ENCODE measurements around the gene MED13L.

The MED13L gene

DNA sequence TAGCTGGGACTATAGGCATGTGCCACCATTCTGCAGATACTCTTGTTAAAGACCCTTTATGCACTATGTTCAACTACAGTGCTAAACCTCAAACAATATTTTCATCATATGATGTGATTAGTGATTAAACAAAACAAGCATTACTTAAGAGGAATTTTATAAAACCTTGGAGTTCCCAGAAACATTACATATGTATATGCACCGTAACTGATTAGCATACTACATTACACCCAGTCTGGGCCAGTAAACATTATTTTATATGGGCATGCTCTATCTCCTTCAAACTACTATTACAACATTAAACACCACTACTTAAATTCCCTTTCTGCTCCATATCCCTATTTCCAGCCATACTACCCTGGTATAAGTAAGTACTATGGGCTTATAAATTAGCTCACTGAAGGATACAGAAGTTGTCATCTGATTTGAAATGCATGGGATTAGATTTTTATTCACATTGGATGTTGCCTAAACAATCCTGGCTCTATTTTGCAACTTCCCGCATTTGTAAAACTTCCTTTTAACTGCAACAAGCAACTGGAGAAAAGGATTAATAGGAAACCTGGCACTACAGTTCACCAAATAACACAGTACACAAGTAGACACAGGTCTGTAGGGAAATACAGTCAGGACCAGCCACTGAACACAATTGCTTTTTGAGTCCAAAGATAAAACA is 205.8 kb downstream of the MED13L start:
- TF ChIP-seq, protein P1, sequence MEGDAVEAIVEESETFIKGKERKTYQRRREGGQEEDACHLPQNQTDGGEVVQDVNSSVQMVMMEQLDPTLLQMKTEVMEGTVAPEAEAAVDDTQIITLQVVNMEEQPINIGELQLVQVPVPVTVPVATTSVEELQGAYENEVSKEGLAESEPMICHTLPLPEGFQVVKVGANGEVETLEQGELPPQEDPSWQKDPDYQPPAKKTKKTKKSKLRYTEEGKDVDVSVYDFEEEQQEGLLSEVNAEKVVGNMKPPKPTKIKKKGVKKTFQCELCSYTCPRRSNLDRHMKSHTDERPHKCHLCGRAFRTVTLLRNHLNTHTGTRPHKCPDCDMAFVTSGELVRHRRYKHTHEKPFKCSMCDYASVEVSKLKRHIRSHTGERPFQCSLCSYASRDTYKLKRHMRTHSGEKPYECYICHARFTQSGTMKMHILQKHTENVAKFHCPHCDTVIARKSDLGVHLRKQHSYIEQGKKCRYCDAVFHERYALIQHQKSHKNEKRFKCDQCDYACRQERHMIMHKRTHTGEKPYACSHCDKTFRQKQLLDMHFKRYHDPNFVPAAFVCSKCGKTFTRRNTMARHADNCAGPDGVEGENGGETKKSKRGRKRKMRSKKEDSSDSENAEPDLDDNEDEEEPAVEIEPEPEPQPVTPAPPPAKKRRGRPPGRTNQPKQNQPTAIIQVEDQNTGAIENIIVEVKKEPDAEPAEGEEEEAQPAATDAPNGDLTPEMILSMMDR (IDR thresholded peaks at IDR 0.05; ENCODE audit: insufficient read depth, missing control alignments): no peak
- DNase-seq (ENCODE audit: insufficient read length, low spot score) (no peak), FAIRE-seq (no peak)

DNA sequence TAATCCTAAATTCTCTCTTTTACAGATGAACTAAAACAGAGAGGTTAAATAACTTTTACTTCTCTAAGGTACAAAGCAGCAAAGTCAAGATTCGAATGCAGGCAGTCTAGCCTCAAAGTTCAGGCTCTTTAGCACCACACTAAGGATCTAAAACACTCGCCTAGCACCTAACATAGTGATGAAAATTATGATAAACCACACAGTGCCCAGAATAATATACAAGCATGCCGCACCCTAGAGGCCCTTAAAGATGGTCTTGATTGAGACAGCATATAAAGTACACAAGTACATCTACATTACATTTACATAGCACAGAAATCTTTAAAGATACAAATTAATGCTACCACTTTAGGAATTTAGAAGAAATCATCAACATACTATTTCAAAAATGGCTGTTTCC is 207.0 kb downstream of the MED13L start:
- FAIRE-seq (no peak), DNase-seq (ENCODE audit: insufficient read length, low spot score) (no peak)
- TF ChIP-seq, protein P1 (IDR thresholded peaks at IDR 0.05; ENCODE audit: insufficient read depth, missing control alignments): no peak

DNA sequence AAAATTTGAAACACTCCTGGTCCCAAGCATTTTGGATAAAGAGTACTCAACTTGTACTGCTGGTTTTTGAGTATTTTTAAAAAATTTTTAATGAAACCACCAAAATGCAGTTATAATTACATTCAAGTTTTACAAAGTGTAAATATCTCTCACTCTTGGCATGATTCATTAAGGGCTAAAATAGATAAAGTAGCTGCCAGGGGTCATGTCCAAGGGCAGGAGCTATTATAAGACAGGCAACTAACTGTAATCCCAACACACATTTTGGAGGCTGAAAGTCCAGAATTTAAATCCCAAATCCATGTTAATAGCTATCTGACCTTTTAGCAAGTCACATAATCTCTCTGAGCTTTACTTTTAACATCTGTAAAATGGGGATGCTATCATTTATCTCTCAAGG is 207.6 kb downstream of the MED13L start:
- FAIRE-seq (peak; percentile 44), DNase-seq (ENCODE audit: insufficient read length, low spot score) (no peak)
- TF ChIP-seq, protein P1 (IDR thresholded peaks at IDR 0.05; ENCODE audit: insufficient read depth, missing control alignments): no peak

DNA sequence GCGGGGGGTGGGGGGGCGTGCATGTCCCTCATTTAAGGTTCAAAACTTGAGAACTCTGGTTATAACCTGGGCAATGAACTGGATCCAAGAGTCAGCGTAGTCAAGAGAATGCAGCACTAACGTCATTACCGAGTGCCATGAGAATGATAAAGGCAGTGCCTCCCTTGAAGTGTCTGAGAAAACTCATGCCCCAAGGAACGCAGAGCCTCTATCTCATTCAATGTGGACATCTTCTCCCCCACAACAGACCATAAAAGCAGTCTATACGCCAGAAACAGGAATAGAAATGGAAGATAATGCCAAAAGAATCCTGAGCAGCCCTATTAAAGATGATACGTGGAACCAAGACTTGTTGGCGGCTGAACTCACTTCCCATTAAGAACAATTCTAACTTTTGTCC is 208.6 kb downstream of the MED13L start:
- FAIRE-seq (no peak), DNase-seq (ENCODE audit: insufficient read length, low spot score) (no peak)
- TF ChIP-seq, protein P1 (IDR thresholded peaks at IDR 0.05; ENCODE audit: insufficient read depth, missing control alignments): no peak

DNA sequence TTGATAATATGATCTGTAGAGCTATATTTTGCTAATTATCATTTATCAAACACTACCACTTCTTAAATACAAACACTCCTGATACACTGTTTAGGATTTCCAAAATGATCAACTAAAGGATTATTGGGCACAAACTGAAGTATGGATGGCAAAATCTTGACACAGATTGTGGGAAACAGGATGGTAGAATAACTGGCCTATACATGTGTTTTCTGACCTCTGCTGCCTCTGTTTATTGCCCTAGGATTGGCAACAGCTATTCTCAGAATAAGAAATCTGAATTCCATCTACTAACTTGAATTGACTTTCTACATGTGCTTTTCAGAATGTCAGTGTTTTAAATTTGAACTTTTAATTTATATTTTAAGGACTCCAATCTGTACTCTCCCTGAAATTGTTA is 209.1 kb downstream of the MED13L start:
- TF ChIP-seq, protein P1 (IDR thresholded peaks at IDR 0.05; ENCODE audit: insufficient read depth, missing control alignments): no peak
- no peak for DNase-seq (ENCODE audit: insufficient read length, low spot score)
- FAIRE-seq: no peak

DNA sequence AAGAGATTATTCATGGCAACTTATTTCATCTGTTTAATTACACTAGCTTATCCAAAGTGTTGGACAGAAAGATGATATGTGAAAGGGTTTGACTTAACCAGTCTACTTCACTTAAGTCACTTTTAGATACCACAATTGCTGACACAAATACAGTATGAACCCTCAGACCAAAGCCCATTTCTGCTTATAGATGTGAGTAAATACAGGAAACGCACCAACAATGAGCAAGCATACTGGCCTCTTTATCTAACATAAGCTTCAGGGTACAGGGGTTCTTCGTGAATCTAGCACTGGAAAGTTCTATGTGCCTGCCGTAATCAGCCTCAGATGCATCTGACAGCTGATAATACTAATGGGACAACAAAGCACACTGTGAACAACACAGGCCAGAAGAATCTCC is 209.6 kb downstream of the MED13L start:
- no peak for FAIRE-seq
- TF ChIP-seq, protein P1 (IDR thresholded peaks at IDR 0.05; ENCODE audit: insufficient read depth, missing control alignments): no peak
- no peak for DNase-seq (ENCODE audit: insufficient read length, low spot score)

DNA sequence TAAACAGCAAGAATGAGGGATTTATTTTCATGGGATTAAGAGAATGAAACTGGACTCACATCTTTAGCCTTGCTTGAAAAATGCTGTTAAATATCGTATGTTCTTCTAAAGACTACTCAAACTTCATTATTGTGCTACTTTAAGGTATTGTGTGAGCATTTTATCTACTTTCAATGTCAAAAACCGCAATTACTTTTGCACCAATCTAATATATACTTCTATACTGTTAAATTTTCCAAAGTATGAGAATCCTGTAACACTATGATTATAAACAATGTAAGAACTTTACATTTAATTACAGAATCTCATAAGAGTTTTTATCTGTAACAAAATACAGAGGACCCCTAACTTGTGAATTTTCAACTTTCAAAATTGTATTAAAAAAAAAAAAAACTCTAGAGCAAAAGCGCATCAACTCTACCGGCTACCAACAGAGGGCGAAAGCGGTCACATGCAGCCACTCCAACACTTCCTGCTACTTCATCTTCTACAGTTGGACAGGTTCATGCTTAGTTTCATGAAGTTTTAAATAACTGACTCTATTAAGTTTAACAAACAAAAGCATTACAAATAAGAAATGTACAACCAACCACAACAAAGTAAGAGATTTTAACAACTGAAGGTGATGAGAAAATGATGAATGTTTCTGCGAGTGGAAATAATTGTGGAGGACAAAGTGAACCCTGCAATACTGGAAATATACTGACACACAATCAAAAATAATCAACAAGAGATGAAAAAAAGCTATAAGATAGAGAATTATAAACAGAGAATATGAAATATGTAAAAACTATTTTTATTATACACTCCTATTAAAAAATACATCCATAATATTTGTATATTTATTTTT is 210.9 kb downstream of the MED13L start:
- TF ChIP-seq, protein P1 (IDR thresholded peaks at IDR 0.05; ENCODE audit: insufficient read depth, missing control alignments): peak; percentile 52
- DNase-seq (ENCODE audit: insufficient read length, low spot score): no peak
- FAIRE-seq: peak; percentile 74
